Cardiac fibroblast (primary cell): ENCODE results near the gene GABRD.

ENCODE experiments used
- DNase-seq, 2 donors: peaks; one replicate each; pipeline versions ENCODE4 v3.0.0 to v3.0.0-alpha.2; 2010; ENCODE audit warnings: low read depth in 2 of 2
- H3K4me3 ChIP-seq, 2 donors: replicated peaks in 1 of 2; 1 replicate in 1 of 2; 2 replicates in 1 of 2; pipeline ENCODE4 v1.5.1; 2011; ENCODE audit warnings: low read depth in 2 of 2, low read length in 2 of 2, mild to moderate bottlenecking in 2 of 2, moderate library complexity in 1 of 2
- CTCF ChIP-seq: IDR thresholded peaks from one replicate; pipeline ENCODE4 v1.5.1; 2011; ENCODE audit warnings: low read depth, mild to moderate bottlenecking, low read length, inconsistent platforms

Gene GABRD

GRCh38 chr1:2049225-2049717 is 30.1 kb downstream of the GABRD start:
- peak in 1 of 2 donors; percentile 10 for DNase-seq
- H3K4me3 ChIP-seq: peak overlapping the region in 1 of 2 donors; percentile 44
- peak; percentile 13 for TF ChIP-seq CTCF

- TF ChIP-seq CTCF: no peak
- no peak for DNase-seq
- H3K4me3 ChIP-seq: peak within 1 kb of the TSS in 1 of 2 donors; percentile 44
Measured at GRCh38 chr1:2049718-2050431, 30.7 kb downstream of the GABRD start, which contains the start of gene PRKCZ. Gene PRKCZ, plus strand, starts transcription at chr1:2050411. Its CDS starts 220 bp downstream, at chr1:2050631.

GRCh38 chr1:2050461-2050792 is 31.3 kb downstream of the GABRD start:
- H3K4me3 ChIP-seq: no peak overlapping the region
- TF ChIP-seq CTCF: no peak
- no peak for DNase-seq

GRCh38 chr1:2050793-2051682 is 31.9 kb downstream of the GABRD start:
- no peak for DNase-seq
- no peak for TF ChIP-seq CTCF
- no peak overlapping the region for H3K4me3 ChIP-seq

GRCh38 chr1:2052054-2052679 is 33.0 kb downstream of the GABRD start:
- TF ChIP-seq CTCF: no peak
- H3K4me3 ChIP-seq: no peak overlapping the region
- no peak for DNase-seq

GRCh38 chr1:2052756-2053155 is 33.6 kb downstream of the GABRD start:
- H3K4me3 ChIP-seq: no peak overlapping the region
- no peak for DNase-seq
- no peak for TF ChIP-seq CTCF
